Endodermal cell (in vitro differentiated cells): ENCODE results near the gene MOXD1. TPM values are rescaled to one million over a fixed set of nuclear protein-coding genes. Genes with fewer than 3 reads are reported as not detected.
"Not testable (repeated sequence)": the region's sequence is repeated elsewhere in the genome, so short reads cannot be mapped to it uniquely, and the experiment has no call there.

Source experiments
- DNase-seq: peaks from one replicate; pipeline ENCODE4 v3.0.0-alpha.2; 2017
- H3K27ac ChIP-seq: 2 replicates; pipeline ENCODE4 v1.5.1; 2013; ENCODE audit warnings: mild to moderate bottlenecking, low read depth, low read length, moderate library complexity
- H3K27me3 ChIP-seq: 2 replicates; pipeline ENCODE4 v1.6.1; 2013; ENCODE audit warnings: mild to moderate bottlenecking, low read length, moderate library complexity; ENCODE audit not compliant: insufficient read depth, control insufficient read depth, poor library complexity, severe bottlenecking
- H3K36me3 ChIP-seq: 2 replicates; pipeline ENCODE4 v1.7.0; 2013; ENCODE audit warnings: mild to moderate bottlenecking, low read length, moderate library complexity; ENCODE audit not compliant: control insufficient read depth, insufficient read depth
- H3K4me1 ChIP-seq: one replicate; pipeline ENCODE4 v1.7.0; 2013; ENCODE audit warnings: low read length; ENCODE audit not compliant: control insufficient read depth, insufficient read depth
- H3K4me3 ChIP-seq: 2 replicates; pipeline ENCODE4 v1.5.1; 2013; ENCODE audit warnings: mild to moderate bottlenecking, low read length, moderate library complexity
- H3K9ac ChIP-seq: 2 replicates; pipeline ENCODE4 v1.6.1; 2013; ENCODE audit warnings: mild to moderate bottlenecking, low read length, moderate library complexity; ENCODE audit not compliant: poor library complexity, severe bottlenecking; ENCODE audit errors: extremely low read depth
- H3K9me3 ChIP-seq: 2 replicates; pipeline ENCODE4 v1.6.1; 2013; ENCODE audit warnings: mild to moderate bottlenecking, low read length, moderate library complexity; ENCODE audit not compliant: control insufficient read depth
- H3K27ac Mint-ChIP-seq: 2 replicates; pipeline ENCODE4 v1.8.0; 2020; ENCODE audit warnings: mixed read lengths
- H3K27me3 Mint-ChIP-seq: 2 replicates; pipeline ENCODE4 v1.8.0; 2021; ENCODE audit warnings: mild to moderate bottlenecking, mixed read lengths; ENCODE audit not compliant: insufficient read depth
- H3K36me3 Mint-ChIP-seq: 2 replicates; pipeline ENCODE4 v1.8.0; 2020; ENCODE audit warnings: low read depth, mixed read lengths
- H3K4me1 Mint-ChIP-seq: 2 replicates; pipeline ENCODE4 v1.8.0; 2020; ENCODE audit warnings: mixed read lengths
- H3K4me3 Mint-ChIP-seq: 2 replicates; pipeline ENCODE4 v1.8.0; 2020; ENCODE audit warnings: mild to moderate bottlenecking, moderate library complexity, mixed read lengths
- H3K9me3 Mint-ChIP-seq: 2 replicates; pipeline ENCODE4 v1.8.0; 2020; ENCODE audit warnings: mild to moderate bottlenecking, mixed read lengths
- WGBS, 2 experiments: methylation state at CpG; one replicate each; pipeline versions ENCODE4 v1.1.5 to v1.1.7; 2013; ENCODE audit warnings: missing lambda C conversion rate in 2 of 2, mixed read lengths in 1 of 2; ENCODE audit not compliant: insufficient coverage in 1 of 2, insufficient read length in 1 of 2; 5-methylcytosine and 5-hydroxymethylcytosine counted together
- total RNA-seq, 2 donors: library from RNA; stranded (reverse); fragmentation: NEBNext Ultra II Directional in 1 of 2; extraction: Animal tissue kit (Norgen Biotek cat#: 25700) in 1 of 2; gene quantifications; 2 replicates in 1 of 2; 3 replicates in 1 of 2; pipeline ENCODE4 v1.2.1, GENCODE V29; 2021
- TF ChIP-seq, protein P1 (sequence below): fragments of 200-600 bp; sonication (generic); conservative IDR thresholded peaks from 2 replicates; pipeline ENCODE4 v1.5.0; 2021; ENCODE audit warnings: antibody characterized with exemption, mild to moderate bottlenecking

The MOXD1 gene
- total RNA-seq, 2 donors from 2014 or later, result 1.3 to 3.2 TPM

GRCh38 chr6:132270726-132271402 lies 130.4 kb downstream of the MOXD1 start:
- no peaks in the 10 kb centered on the region for H3K9me3 ChIP-seq
- no peak for DNase-seq
- no peak overlapping the region for H3K27ac ChIP-seq
- H3K4me3 ChIP-seq, result no peak overlapping the region
- Mint-ChIP-seq H3K4me1 (no peaks in the 10 kb centered on the region), H3K27ac (no peak overlapping the region), H3K9me3 (no peaks in the 10 kb centered on the region), H3K36me3 (no peaks in the 10 kb centered on the region), H3K27me3 (peaks cover 8% of the 10 kb centered on the region), H3K4me3 (no peak overlapping the region)
- 73 to 79% methylated on average over 4 of the region's 4 CpGs for WGBS, 2 experiments
- no peaks in the 10 kb centered on the region for H3K36me3 ChIP-seq
- TF ChIP-seq, protein P1, sequence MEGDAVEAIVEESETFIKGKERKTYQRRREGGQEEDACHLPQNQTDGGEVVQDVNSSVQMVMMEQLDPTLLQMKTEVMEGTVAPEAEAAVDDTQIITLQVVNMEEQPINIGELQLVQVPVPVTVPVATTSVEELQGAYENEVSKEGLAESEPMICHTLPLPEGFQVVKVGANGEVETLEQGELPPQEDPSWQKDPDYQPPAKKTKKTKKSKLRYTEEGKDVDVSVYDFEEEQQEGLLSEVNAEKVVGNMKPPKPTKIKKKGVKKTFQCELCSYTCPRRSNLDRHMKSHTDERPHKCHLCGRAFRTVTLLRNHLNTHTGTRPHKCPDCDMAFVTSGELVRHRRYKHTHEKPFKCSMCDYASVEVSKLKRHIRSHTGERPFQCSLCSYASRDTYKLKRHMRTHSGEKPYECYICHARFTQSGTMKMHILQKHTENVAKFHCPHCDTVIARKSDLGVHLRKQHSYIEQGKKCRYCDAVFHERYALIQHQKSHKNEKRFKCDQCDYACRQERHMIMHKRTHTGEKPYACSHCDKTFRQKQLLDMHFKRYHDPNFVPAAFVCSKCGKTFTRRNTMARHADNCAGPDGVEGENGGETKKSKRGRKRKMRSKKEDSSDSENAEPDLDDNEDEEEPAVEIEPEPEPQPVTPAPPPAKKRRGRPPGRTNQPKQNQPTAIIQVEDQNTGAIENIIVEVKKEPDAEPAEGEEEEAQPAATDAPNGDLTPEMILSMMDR, result no peak
- H3K27me3 ChIP-seq, result no peaks in the 10 kb centered on the region
- H3K4me1 ChIP-seq, result no peaks in the 10 kb centered on the region
- H3K9ac ChIP-seq, result no peak overlapping the region

DNA sequence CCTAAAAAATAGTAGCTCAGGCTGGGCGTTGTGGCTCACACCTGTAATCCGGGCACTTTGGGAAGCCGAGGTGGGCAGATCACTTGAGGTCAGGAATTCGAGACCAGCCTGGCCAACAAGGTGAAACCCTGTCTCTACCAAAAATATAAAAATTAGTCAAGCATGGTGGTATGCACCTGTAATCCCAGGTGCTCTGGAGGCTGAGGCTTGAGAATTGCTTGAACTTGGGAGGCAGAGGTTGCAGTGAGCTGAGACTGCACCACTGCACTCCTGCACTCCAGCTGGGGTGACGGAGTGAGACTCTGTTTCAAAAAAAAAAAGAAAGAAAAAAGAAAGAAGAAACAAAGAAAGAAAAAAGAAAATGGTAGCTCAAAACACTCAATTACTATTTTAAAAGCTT lies 132.6 kb downstream of the MOXD1 start:
- not testable (repeated sequence) for H3K36me3 Mint-ChIP-seq, DNase-seq, H3K9me3 Mint-ChIP-seq, H3K4me1 ChIP-seq, H3K4me3 Mint-ChIP-seq, H3K4me3 ChIP-seq, H3K36me3 ChIP-seq, H3K27ac ChIP-seq, H3K27ac Mint-ChIP-seq, H3K27me3 ChIP-seq, H3K9ac ChIP-seq, H3K4me1 Mint-ChIP-seq, H3K9me3 ChIP-seq
- WGBS, 2 experiments, result 82 to 84% methylated on average over 4 to 5 of the region's 5 CpGs
- H3K27me3 Mint-ChIP-seq, result peaks cover 21% of the 10 kb centered on the region

- H3K36me3 ChIP-seq, result no peaks in the 10 kb centered on the region
- Mint-ChIP-seq H3K4me3 (no peak overlapping the region), H3K27me3 (peaks cover 21% of the 10 kb centered on the region), H3K36me3 (no peaks in the 10 kb centered on the region), H3K4me1 (no peaks in the 10 kb centered on the region), H3K9me3 (no peaks in the 10 kb centered on the region), H3K27ac (no peak overlapping the region)
- TF ChIP-seq, protein P1, result no peak
- H3K27ac ChIP-seq, result no peak overlapping the region
- H3K27me3 ChIP-seq, result no peaks in the 10 kb centered on the region
- H3K4me3 ChIP-seq, result no peak overlapping the region
- DNase-seq, result no peak
- no peaks in the 10 kb centered on the region for H3K4me1 ChIP-seq
- no peaks in the 10 kb centered on the region for H3K9me3 ChIP-seq
- 78 to 84% methylated on average over 1 to 2 of the region's 2 CpGs for WGBS, 2 experiments
- no peak overlapping the region for H3K9ac ChIP-seq
Measured at GRCh38 chr6:132268209-132268608, 133.1 kb downstream of the MOXD1 start.
